Esophagus squamous epithelium (tissue), 5 donors: Measurements from ENCODE around the gene MICALL2. TPM values are rescaled to one million over a fixed set of nuclear protein-coding genes. Genes with fewer than 3 reads are reported as not detected.
"Not testable (repeated sequence)": the region's sequence is repeated elsewhere in the genome, so short reads cannot be mapped to it uniquely, and the experiment has no call there.

ENCODE experiments used
- DNase-seq: peaks from one replicate; lab custom pipeline; 2025; lab: John Stamatoyannopoulos, UW
- H3K27ac ChIP-seq, 4 donors: fragments of 200-600 bp; sonication (generic); one replicate each; pipeline ENCODE4 v1.5.1; 2016 to 2019; ENCODE audit warnings: mild to moderate bottlenecking in 1 of 4
- H3K27me3 ChIP-seq, 4 donors: fragments of 200-600 bp; sonication (generic); 1 replicate in 3 of 4; 2 replicates in 1 of 4; pipeline versions ENCODE4 v1.5.1 to v1.6.0; 2017 to 2021; ENCODE audit warnings: antibody characterized with exemption in 1 of 4
- H3K36me3 ChIP-seq, 3 donors: fragments of 200-600 bp; sonication (generic); one replicate each; pipeline ENCODE4 v1.5.1; 2016 to 2019
- H3K4me1 ChIP-seq, 3 donors: fragments of 200-600 bp; sonication (generic); one replicate each; pipeline ENCODE4 v1.5.1; 2017 to 2019
- H3K4me3 ChIP-seq, 4 donors: fragments of 200-600 bp; sonication (generic); 1 replicate in 3 of 4; 2 replicates in 1 of 4; pipeline ENCODE4 v1.5.1; 2016 to 2019; ENCODE audit warnings: mild to moderate bottlenecking in 2 of 4, moderate library complexity in 1 of 4
- H3K9me3 ChIP-seq, 3 donors: fragments of 200-600 bp; sonication (generic); one replicate each; pipeline ENCODE4 v1.5.1; 2016 to 2019
- CTCF ChIP-seq, 6 experiments: fragments of 450-650 bp in 4 of 6; fragments of 200-600 bp in 2 of 6; sonication (generic) in 2 of 6; IDR thresholded peaks; one replicate each; pipeline ENCODE4 v1.5.1; 2016 to 2019; ENCODE audit warnings: antibody characterized with exemption in 6 of 6, mild to moderate bottlenecking in 4 of 6, moderate library complexity in 4 of 6
- POLR2A ChIP-seq, 4 donors: fragments of 450-650 bp; IDR thresholded peaks; one replicate each; pipeline ENCODE4 v1.6.1; 2017; ENCODE audit warnings: antibody characterized with exemption in 4 of 4, mild to moderate bottlenecking in 4 of 4, moderate library complexity in 3 of 4
- whole genome bisulfite sequencing, 2 donors: methylation state at CpG; one replicate each; pipeline ENCODE4 v1.1.5; 2018; 5-methylcytosine and 5-hydroxymethylcytosine counted together
- intact Hi-C: fragments of 100-400 bp; cut with DNase I; formaldehyde crosslinking; loops from one replicate; pipeline ENCODE4 v1.15.0; 2022
- total RNA-seq, 4 donors: library from RNA; depleted of rRNA; stranded (reverse); fragments of >200 nt; gene quantifications; one replicate each; pipeline ENCODE4 v1.1.0, GENCODE V29; 2016
- donor health status: DM: yes; HTN: yes; CAD: no.

MICALL2 gene
- total RNA-seq, 4 donors from 2014 or later: 14.1 to 17.5 (median 16.5) TPM

GRCh38 chr7:1445341-1445740, 13.9 kb downstream of the MICALL2 start:
- Histone ChIP-seq H3K27ac (no peak overlapping the region), H3K4me1 (peaks cover 18 to 39% (median 34%) of the 10 kb centered on the region in 3 donors), H3K27me3 (no peaks in the 10 kb centered on the region), H3K4me3 (no peak overlapping the region), H3K36me3 (peaks cover 8 to 50% (median 12%) of the 10 kb centered on the region in 3 donors), H3K9me3 (no peaks in the 10 kb centered on the region)
- intact Hi-C loops: no loop called here
- TF ChIP-seq CTCF (IDR thresholded peaks at IDR 0.05) (no peak), POLR2A (IDR thresholded peaks at IDR 0.05) (no peak)
- WGBS, 2 donors: 87 to 95% methylated on average over 8 to 19 of the region's 21 CpGs
- DNase-seq: no peak

DNA sequence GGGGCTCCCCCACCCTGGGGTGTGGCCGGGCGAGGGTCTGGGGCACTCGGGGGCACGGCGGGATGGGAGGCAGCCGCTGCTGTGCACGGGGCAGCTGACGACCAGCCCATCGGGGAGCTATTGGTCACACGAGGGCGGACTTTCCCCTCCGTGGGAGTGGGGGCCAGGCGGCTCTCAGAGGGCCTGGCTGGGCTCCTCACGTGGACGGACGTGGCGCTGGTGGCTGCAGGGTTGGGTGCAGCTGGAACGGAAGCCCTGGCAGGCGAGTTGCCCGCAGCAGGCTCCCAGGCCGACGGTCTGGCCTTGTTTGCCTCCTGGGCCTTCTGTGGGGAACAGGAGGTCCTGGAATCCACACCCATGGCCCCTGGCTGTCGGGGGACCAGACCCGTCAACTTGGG, 14.3 kb downstream of the MICALL2 start:
- no peaks in the 10 kb centered on the region for H3K27me3 ChIP-seq
- no CpG with 5 or more reads among the region's 24 CpGs for WGBS, 2 donors
- intact Hi-C loops: no loop called here
- DNase-seq: no peak
- TF ChIP-seq POLR2A (IDR thresholded peaks at IDR 0.05) (no peak), CTCF (IDR thresholded peaks at IDR 0.05) (no peak)
- H3K4me3 ChIP-seq: no peak overlapping the region
- no peak overlapping the region for H3K27ac ChIP-seq
- no peaks in the 10 kb centered on the region for H3K9me3 ChIP-seq
- peaks cover 18 to 35% (median 30%) of the 10 kb centered on the region in 3 donors for H3K4me1 ChIP-seq
- peaks cover 8 to 52% (median 12%) of the 10 kb centered on the region in 3 donors for H3K36me3 ChIP-seq

- WGBS, 2 donors: 93 to 100% methylated on average over 1 to 17 of the region's 45 CpGs
- Histone ChIP-seq H3K36me3 (peaks cover 8 to 52% (median 12%) of the 10 kb centered on the region in 3 donors), H3K4me3 (no peak overlapping the region), H3K9me3 (no peaks in the 10 kb centered on the region), H3K27ac (no peak overlapping the region), H3K4me1 (peaks cover 18 to 30% (median 25%) of the 10 kb centered on the region in 3 donors), H3K27me3 (no peaks in the 10 kb centered on the region)
- intact Hi-C loops: no loop called here
- TF ChIP-seq CTCF (IDR thresholded peaks at IDR 0.05): no peak
- no peak for TF ChIP-seq POLR2A (IDR thresholded peaks at IDR 0.05)
- DNase-seq: no peak
Observed at GRCh38 chr7:1444214-1444924, 14.9 kb downstream of the MICALL2 start.

GRCh38 chr7:1443587-1444200, 15.6 kb downstream of the MICALL2 start:
- WGBS, 2 donors: 83 to 97% methylated on average over 8 to 10 of the region's 42 CpGs
- DNase-seq, intact Hi-C loops, H3K9me3 ChIP-seq, H3K27me3 ChIP-seq, H3K4me3 ChIP-seq, H3K27ac ChIP-seq: not testable (repeated sequence)
- Histone ChIP-seq H3K4me1 (peaks cover 18 to 23% (median 22%) of the 10 kb centered on the region in 3 donors), H3K36me3 (peaks cover 8 to 52% (median 12%) of the 10 kb centered on the region in 3 donors)

GRCh38 chr7:1442355-1443124, 16.7 kb downstream of the MICALL2 start:
- no peaks in the 10 kb centered on the region for H3K27me3 ChIP-seq
- peaks cover 11 to 61% (median 15%) of the 10 kb centered on the region in 3 donors for H3K36me3 ChIP-seq
- DNase-seq: no peak
- no peak for TF ChIP-seq POLR2A (IDR thresholded peaks at IDR 0.05)
- TF ChIP-seq CTCF (IDR thresholded peaks at IDR 0.05): no peak
- no peak overlapping the region for H3K4me3 ChIP-seq
- H3K4me1 ChIP-seq: peaks cover 9 to 11% (median 11%) of the 10 kb centered on the region in 3 donors
- intact Hi-C loops: no loop called here
- H3K9me3 ChIP-seq: no peaks in the 10 kb centered on the region
- H3K27ac ChIP-seq: no peak overlapping the region
- 62 to 77% methylated on average over 8 to 12 of the region's 20 CpGs for WGBS, 2 donors
